HCT116 (cell line): ENCODE results near the gene AOPEP. TPM values are rescaled to one million over a fixed set of nuclear protein-coding genes. Genes with fewer than 3 reads are reported as not detected.

Source experiments
- ATAC-seq: fragments of 200-7000 bp; cut with Tn5 transposase; 2 replicates; pipeline ENCODE4 v1.9.1; 2020; ENCODE audit warnings: mild to moderate bottlenecking, moderate library complexity
- BruUV-seq: library from RNA; stranded (reverse); fragments of 400-500 nt; replicated peaks from 2 replicates; lab custom pipeline; 2021; lab: Mats Ljungman, UMichigan
- CTCF ChIA-PET: fragments of 300-600 bp; sonication (Branson Sonifier 250); formaldehyde crosslinking; loops from one replicate; lab custom pipeline; 2021; ENCODE audit warnings: antibody characterized with exemption; lab: Charles Lee
- POLR2A ChIA-PET: fragments of 300-600, 350-600 bp; sonication (Branson Sonifier 250); formaldehyde crosslinking; loops from one replicate; lab custom pipeline; 2021; ENCODE audit warnings: antibody characterized with exemption; lab: Charles Lee
- RAD21 ChIA-PET, 2 experiments: fragments of 300-600 bp; sonication (Branson Sonifier 250); formaldehyde crosslinking; loops; one replicate each; lab custom pipeline; 2023; ENCODE audit warnings: low total read pairs in 2 of 2; ENCODE audit not compliant: uncharacterized antibody in 2 of 2, unreplicated experiment in 2 of 2, low non-redundant PET in 1 of 2; lab: Charles Lee
- DNase-seq: peaks from one replicate; pipeline ENCODE4 v3.0.0-alpha.2; 2010; ENCODE audit warnings: low read depth, low spot score
- H2AFZ ChIP-seq: fragments of 200-600 bp; shearing (Covaris generic), sonication (generic); 2 replicates; pipeline ENCODE4 v1.6.1; 2017; ENCODE audit warnings: low read depth, mixed run types, mixed read lengths, antibody characterized with exemption, low read length; ENCODE audit not compliant: poor library complexity, severe bottlenecking
- H3K27ac ChIP-seq: 2 replicates; pipeline ENCODE4 v1.5.1; 2012; ENCODE audit warnings: low read depth, low read length
- H3K27me3 ChIP-seq: fragments of 200-600 bp; sonication (generic); 2 replicates; pipeline ENCODE4 v1.6.1; 2016; ENCODE audit warnings: mixed run types, low read length, mixed read lengths; ENCODE audit not compliant: insufficient read depth
- H3K36me3 ChIP-seq, 2 experiments: fragments of 200-500 bp in 1 of 2; fragments of 200-600 bp in 1 of 2; sonication (Bioruptor generic) in 1 of 2; sonication (generic) in 1 of 2; 2 replicates each; pipeline versions ENCODE4 v1.5.1 to v1.6.1; 2014 to 2016; ENCODE audit warnings: low read length in 2 of 2, inconsistent platforms in 1 of 2, mixed read lengths in 1 of 2, mixed run types in 1 of 2; ENCODE audit not compliant: insufficient read depth in 2 of 2, control insufficient read depth in 1 of 2
- H3K4me1 ChIP-seq, 2 experiments: fragments of 200-600 bp in 1 of 2; sonication (generic) in 1 of 2; 2 replicates each; pipeline versions ENCODE4 v1.5.1 to v1.6.1; 2012 to 2017; ENCODE audit warnings: low read length in 2 of 2, inconsistent platforms in 1 of 2, mild to moderate bottlenecking in 1 of 2, mixed read lengths in 1 of 2, mixed run types in 1 of 2, moderate library complexity in 1 of 2; ENCODE audit not compliant: insufficient read depth in 2 of 2, control insufficient read depth in 1 of 2
- H3K4me2 ChIP-seq: fragments of 200-600 bp; sonication (generic); 2 replicates; pipeline ENCODE4 v1.6.1; 2017; ENCODE audit warnings: mixed run types, low read length, mixed read lengths
- H3K4me3 ChIP-seq, 2 experiments: fragments of 200-600 bp in 1 of 2; sonication (generic) in 1 of 2; replicated peaks in 1 of 2; 2 replicates each; pipeline ENCODE4 v1.5.1; 2011 to 2016; ENCODE audit warnings: low read length in 2 of 2, control low read depth in 1 of 2, low read depth in 1 of 2, mild to moderate bottlenecking in 1 of 2, mixed read lengths in 1 of 2, mixed run types in 1 of 2
- H3K79me2 ChIP-seq: fragments of 200-600 bp; sonication (generic); 2 replicates; pipeline ENCODE4 v1.6.1; 2017; ENCODE audit warnings: mild to moderate bottlenecking, mixed run types, low read length, moderate library complexity, mixed read lengths; ENCODE audit not compliant: insufficient read depth
- H3K9ac ChIP-seq: fragments of 200-600 bp; sonication (generic); 2 replicates; pipeline ENCODE4 v1.6.1; 2016; ENCODE audit warnings: low read length, mixed read lengths
- H3K9me2 ChIP-seq: fragments of 200-600 bp; sonication (generic), shearing (Covaris generic); 2 replicates; pipeline ENCODE4 v1.6.1; 2017; ENCODE audit warnings: mixed run types, mild to moderate bottlenecking, moderate library complexity; ENCODE audit not compliant: insufficient read depth
- H3K9me3 ChIP-seq, 2 experiments: fragments of 200-500 bp in 1 of 2; fragments of 200-600 bp in 1 of 2; sonication (Bioruptor generic) in 1 of 2; sonication (generic) in 1 of 2; 2 replicates each; pipeline ENCODE4 v1.6.1; 2014 to 2017; ENCODE audit warnings: low read length in 2 of 2, mixed read lengths in 2 of 2, inconsistent platforms in 1 of 2, low read depth in 1 of 2, mild to moderate bottlenecking in 1 of 2, mixed run types in 1 of 2, moderate library complexity in 1 of 2; ENCODE audit not compliant: control insufficient read depth in 1 of 2, insufficient read depth in 1 of 2
- H4K20me1 ChIP-seq: fragments of 200-600 bp; sonication (generic), shearing (Covaris generic); 2 replicates; pipeline ENCODE4 v1.6.1; 2017; ENCODE audit warnings: mixed run types, mild to moderate bottlenecking, moderate library complexity; ENCODE audit not compliant: insufficient read depth
- ATF3 ChIP-seq: IDR thresholded peaks from 2 replicates; pipeline ENCODE4 v1.6.1; 2012
- CTCF ChIP-seq, 3 experiments: fragments of 200-600 bp in 1 of 3; sonication (generic) in 1 of 3; IDR thresholded peaks in 2 of 3; conservative IDR thresholded peaks in 1 of 3; 2 replicates each; pipeline ENCODE4 v1.5.1; 2012 to 2017; ENCODE audit warnings: low read depth in 2 of 3, low read length in 2 of 3, antibody characterized with exemption in 1 of 3, borderline replicate concordance in 1 of 3, control low read depth in 1 of 3, mild to moderate bottlenecking in 1 of 3, mixed read lengths in 1 of 3, mixed run types in 1 of 3, moderate library complexity in 1 of 3; ENCODE audit not compliant: insufficient read depth in 1 of 3
- EGR1 ChIP-seq: IDR thresholded peaks from 2 replicates; pipeline ENCODE4 v1.6.1; 2012; ENCODE audit warnings: low read depth
- POLR2A ChIP-seq: IDR thresholded peaks from 2 replicates; pipeline ENCODE4 v1.7.0; 2011; ENCODE audit warnings: borderline replicate concordance; ENCODE audit not compliant: insufficient read depth, insufficient read length; ENCODE audit errors: extremely low read depth
- POLR2AphosphoS5 ChIP-seq: IDR thresholded peaks from 2 replicates; pipeline ENCODE4 v1.6.1; 2011; ENCODE audit warnings: mild to moderate bottlenecking, low read depth, low read length, moderate library complexity
- REST ChIP-seq: IDR thresholded peaks from 2 replicates; pipeline ENCODE4 v1.6.1; 2012; ENCODE audit warnings: low read depth
- SIN3A ChIP-seq: IDR thresholded peaks from 2 replicates; pipeline ENCODE4 v1.6.1; 2012; ENCODE audit warnings: low read depth
- SRF ChIP-seq: IDR thresholded peaks from 2 replicates; pipeline ENCODE4 v1.6.1; 2012; ENCODE audit warnings: low read depth
- ZFX ChIP-seq: fragments of 450-650 bp; IDR thresholded peaks from 2 replicates; pipeline ENCODE4 v1.6.1; 2017
- intact Hi-C: fragments of 100-400 bp; cut with micrococcal nuclease; formaldehyde crosslinking; loops from 2 replicates; pipeline ENCODE4 v1.10.0; 2022
- total RNA-seq: library from RNA; stranded (reverse); gene quantifications from one replicate; pipeline ENCODE4 v1.2.1, GENCODE V29; 2021; ENCODE audit not compliant: unreplicated experiment

The AOPEP gene
- total RNA-seq, 1 experiment from 2014 or later, result 15.1 TPM

- no peaks in the 10 kb centered on the region for H3K9me3 ChIP-seq
- H3K4me1 ChIP-seq, result no peaks in the 10 kb centered on the region
- H3K9me2 ChIP-seq, result no peaks in the 10 kb centered on the region
- H3K79me2 ChIP-seq, result no peaks in the 10 kb centered on the region
- no peaks in the 10 kb centered on the region for H4K20me1 ChIP-seq
- no peak overlapping the region for H3K4me3 ChIP-seq
- no peaks in the 10 kb centered on the region for H3K36me3 ChIP-seq
- DNase-seq (no peak), ATAC-seq (no peak)
- H3K9ac ChIP-seq, result no peak overlapping the region
- CTCF ChIA-PET, result no interaction called here
- H3K27me3 ChIP-seq, result no peaks in the 10 kb centered on the region
- H3K4me2 ChIP-seq, result no peak overlapping the region
- POLR2A ChIA-PET, result no interaction called here
- no TSS peak for BruUV-seq
- no peak overlapping the region for H2AFZ ChIP-seq
- RAD21 ChIA-PET, result no interaction called here
- H3K27ac ChIP-seq, result no peak overlapping the region
- TF ChIP-seq POLR2A, result no peak
- TF ChIP-seq ZFX, result no peak
- no peak for TF ChIP-seq EGR1
- no peak for TF ChIP-seq ATF3
- TF ChIP-seq SRF, result no peak
- TF ChIP-seq POLR2AphosphoS5, result no peak
- no peak for TF ChIP-seq SIN3A
- no peak for TF ChIP-seq CTCF (IDR thresholded peaks at IDR 0.05 in 2 of 3, conservative IDR thresholded peaks at IDR 0.05 in 1 of 3; ENCODE audit: borderline replicate concordance in 1 of 3, insufficient read depth in 1 of 3, low read depth in 2 of 3, low read length in 2 of 3)
- TF ChIP-seq REST, result no peak
- intact Hi-C loops, result no loop called here
These were observed 204.6 kb downstream of the AOPEP start for GRCh38 chr9:94931036-94931633.
